ENCODE measurements around the gene IFIT5. TPM values are rescaled to one million over a fixed set of nuclear protein-coding genes. Genes with fewer than 3 reads are reported as not detected.
"Not testable (repeated sequence)": the region's sequence is repeated elsewhere in the genome, so short reads cannot be mapped to it uniquely, and the experiment has no call there.

IFIT5 gene
- total RNA-seq, 1 experiment from 2014 or later: 10.7 TPM

GRCh38 chr10:89407792-89408191, 6.6 kb upstream of the IFIT5 start:
- H4K20me1 ChIP-seq (ENCODE audit: low read length); H3K9ac ChIP-seq (ENCODE audit: low read length); H3K27me3 ChIP-seq (ENCODE audit: low read length); CTCF ChIA-PET; BruUV-seq (replicated peaks); H3K4me1 ChIP-seq (ENCODE audit: insufficient read depth, low read length); intact Hi-C loops (cut with micrococcal nuclease); H3F3A ChIP-seq (ENCODE audit: low read length, unreplicated experiment); H3K79me2 ChIP-seq (ENCODE audit: low read length); H3K9me3 ChIP-seq (ENCODE audit: low read length); H2AFZ ChIP-seq (ENCODE audit: low read length); H3K36me3 ChIP-seq (ENCODE audit: low read depth, low read length); H3K9me2 ChIP-seq (replicated peaks; ENCODE audit: low read length); ATAC-seq; DNase-seq; H3K4me3 ChIP-seq (ENCODE audit: low read length); H3K4me2 ChIP-seq (ENCODE audit: low read length); H3K27ac ChIP-seq (ENCODE audit: low read length): not testable (repeated sequence)
- POLR2A ChIA-PET (ENCODE audit: unreplicated experiment): interaction anchor here (0.6 kb wide), 1 partner anchor 59 kb away, joined by 4 read pairs; no protein-coding TSS in a partner anchor

GRCh38 chr10:89409282-89409681, 5.1 kb upstream of the IFIT5 start:
- not testable (repeated sequence) for H3K27ac ChIP-seq (ENCODE audit: low read length); BruUV-seq (replicated peaks)

GRCh38 chr10:89410551-89410950, 3.8 kb upstream of the IFIT5 start:
- H3K9me3 ChIP-seq (ENCODE audit: low read length); CTCF ChIA-PET; H3K27me3 ChIP-seq (ENCODE audit: low read length); ATAC-seq; H3K4me2 ChIP-seq (ENCODE audit: low read length); H4K20me1 ChIP-seq (ENCODE audit: low read length); H3K9me2 ChIP-seq (replicated peaks; ENCODE audit: low read length); H2AFZ ChIP-seq (ENCODE audit: low read length); H3K9ac ChIP-seq (ENCODE audit: low read length); H3K4me1 ChIP-seq (ENCODE audit: insufficient read depth, low read length); intact Hi-C loops (cut with micrococcal nuclease); BruUV-seq (replicated peaks); DNase-seq; H3K36me3 ChIP-seq (ENCODE audit: low read depth, low read length); H3K27ac ChIP-seq (ENCODE audit: low read length); POLR2A ChIA-PET (ENCODE audit: unreplicated experiment); H3K4me3 ChIP-seq (ENCODE audit: low read length); H3F3A ChIP-seq (ENCODE audit: low read length, unreplicated experiment): not testable (repeated sequence)
- H3K79me2 ChIP-seq (ENCODE audit: low read length): peaks cover 25% of the 10 kb centered on the region

More at GRCh38 chr10:89409282-89409681, 5.1 kb upstream of the IFIT5 start:
- intact Hi-C loops (cut with micrococcal nuclease); H3K9me2 ChIP-seq (replicated peaks; ENCODE audit: low read length); H3K27me3 ChIP-seq (ENCODE audit: low read length); H4K20me1 ChIP-seq (ENCODE audit: low read length); H3K4me1 ChIP-seq (ENCODE audit: insufficient read depth, low read length); ATAC-seq; H3K9ac ChIP-seq (ENCODE audit: low read length); H3K36me3 ChIP-seq (ENCODE audit: low read depth, low read length); H2AFZ ChIP-seq (ENCODE audit: low read length); H3K9me3 ChIP-seq (ENCODE audit: low read length); DNase-seq; POLR2A ChIA-PET (ENCODE audit: unreplicated experiment); H3F3A ChIP-seq (ENCODE audit: low read length, unreplicated experiment); H3K4me2 ChIP-seq (ENCODE audit: low read length); CTCF ChIA-PET; H3K4me3 ChIP-seq (ENCODE audit: low read length): not testable (repeated sequence)
- H3K79me2 ChIP-seq (ENCODE audit: low read length): peaks cover 12% of the 10 kb centered on the region

- DNase-seq; H2AFZ ChIP-seq (ENCODE audit: low read length); H3K4me3 ChIP-seq (ENCODE audit: low read length); H3F3A ChIP-seq (ENCODE audit: low read length, unreplicated experiment); H3K27me3 ChIP-seq (ENCODE audit: low read length); BruUV-seq (replicated peaks); POLR2A ChIA-PET (ENCODE audit: unreplicated experiment); ATAC-seq; H3K27ac ChIP-seq (ENCODE audit: low read length); H4K20me1 ChIP-seq (ENCODE audit: low read length); intact Hi-C loops (cut with micrococcal nuclease); H3K36me3 ChIP-seq (ENCODE audit: low read depth, low read length); H3K9me3 ChIP-seq (ENCODE audit: low read length); H3K9ac ChIP-seq (ENCODE audit: low read length); CTCF ChIA-PET; H3K9me2 ChIP-seq (replicated peaks; ENCODE audit: low read length); H3K4me2 ChIP-seq (ENCODE audit: low read length): not testable (repeated sequence)
- Histone ChIP-seq H3K4me1 (ENCODE audit: insufficient read depth, low read length) (peaks cover 11% of the 10 kb centered on the region), H3K79me2 (ENCODE audit: low read length) (peaks cover 30% of the 10 kb centered on the region)
Observed at GRCh38 chr10:89411135-89411534, 3.2 kb upstream of the IFIT5 start.

GRCh38 chr10:89412276-89412675, 2.1 kb upstream of the IFIT5 start:
- H3K4me2 ChIP-seq (ENCODE audit: low read length); H3K27ac ChIP-seq (ENCODE audit: low read length); H3K4me3 ChIP-seq (ENCODE audit: low read length); H3K27me3 ChIP-seq (ENCODE audit: low read length); H3F3A ChIP-seq (ENCODE audit: low read length, unreplicated experiment); CTCF ChIA-PET; intact Hi-C loops (cut with micrococcal nuclease); H4K20me1 ChIP-seq (ENCODE audit: low read length); DNase-seq; POLR2A ChIA-PET (ENCODE audit: unreplicated experiment); H2AFZ ChIP-seq (ENCODE audit: low read length); H3K9me2 ChIP-seq (replicated peaks; ENCODE audit: low read length); H3K9me3 ChIP-seq (ENCODE audit: low read length); ATAC-seq; BruUV-seq (replicated peaks); H3K9ac ChIP-seq (ENCODE audit: low read length); H3K36me3 ChIP-seq (ENCODE audit: low read depth, low read length): not testable (repeated sequence)
- H3K4me1 ChIP-seq (ENCODE audit: insufficient read depth, low read length): peaks cover 16% of the 10 kb centered on the region
- peaks cover 42% of the 10 kb centered on the region for H3K79me2 ChIP-seq (ENCODE audit: low read length)
